Measurements from ENCODE around the gene UBL5.
A peak's percentile ranks its signal among the peaks of the same experiment; 100 is the strongest.

Gene UBL5

GRCh38 chr19:9856609-9857008 is 28.9 kb downstream of the UBL5 start:
- no peak for DNase-seq

- DNase-seq = no peak
Measured at GRCh38 chr19:9857076-9857721, 29.5 kb downstream of the UBL5 start.

GRCh38 chr19:9857920-9858746 is 30.4 kb downstream of the UBL5 start:
- peak in 1 of 2 donors; percentile 53 for DNase-seq

- no peak for DNase-seq
Measured at GRCh38 chr19:9858766-9859165, 31.0 kb downstream of the UBL5 start.

- no peak for DNase-seq
Measured at GRCh38 chr19:9860407-9860806, 32.7 kb downstream of the UBL5 start.

DNA sequence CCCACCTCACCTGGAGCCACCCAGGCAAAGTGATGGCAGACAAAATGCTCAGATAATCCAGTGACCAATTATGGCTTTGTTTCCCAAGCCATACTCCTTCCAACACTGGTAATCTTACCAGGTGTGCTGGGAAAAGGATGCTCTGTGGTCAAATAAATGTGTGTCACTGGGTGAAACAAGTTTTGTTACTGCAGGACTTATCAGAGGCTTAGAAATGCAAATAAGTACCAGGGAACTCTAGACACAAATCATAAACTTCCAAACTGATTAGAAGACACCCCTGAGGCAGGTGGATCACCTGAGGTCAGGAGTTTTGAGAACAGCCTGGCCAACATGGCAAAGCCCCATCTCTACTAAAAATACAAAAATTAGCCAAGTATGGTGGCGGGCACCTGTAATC is 33.8 kb downstream of the UBL5 start:
- no peak for DNase-seq

- peak in 1 of 2 donors; percentile 18 for DNase-seq
Measured at GRCh38 chr19:9862938-9863337, 35.2 kb downstream of the UBL5 start.

DNA sequence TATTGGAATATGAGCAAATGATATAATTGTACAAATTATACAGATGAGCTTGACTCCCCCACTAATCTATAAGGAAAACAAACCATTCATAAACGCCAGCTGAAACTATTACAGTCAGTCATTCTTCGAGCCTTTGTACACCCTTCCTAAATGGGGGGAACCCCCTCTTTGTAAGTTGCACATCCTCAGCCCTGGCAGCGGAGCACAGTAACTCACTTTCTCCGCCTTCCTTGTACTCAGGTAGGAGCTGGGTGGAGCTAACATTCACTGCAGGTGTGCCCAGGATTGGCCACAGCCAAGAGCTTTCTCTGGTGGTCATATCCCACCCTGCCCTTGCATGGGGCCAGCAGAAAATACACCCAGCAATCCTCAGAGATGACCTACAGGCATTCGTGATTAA is 36.0 kb downstream of the UBL5 start:
- DNase-seq = peak in 1 of 2 donors; percentile 14

GRCh38 chr19:9865732-9866501 is 38.2 kb downstream of the UBL5 start:
- DNase-seq = peak; percentile 62 to 65

- no peak for DNase-seq
Measured at GRCh38 chr19:9868983-9869617, 41.4 kb downstream of the UBL5 start.

DNA sequence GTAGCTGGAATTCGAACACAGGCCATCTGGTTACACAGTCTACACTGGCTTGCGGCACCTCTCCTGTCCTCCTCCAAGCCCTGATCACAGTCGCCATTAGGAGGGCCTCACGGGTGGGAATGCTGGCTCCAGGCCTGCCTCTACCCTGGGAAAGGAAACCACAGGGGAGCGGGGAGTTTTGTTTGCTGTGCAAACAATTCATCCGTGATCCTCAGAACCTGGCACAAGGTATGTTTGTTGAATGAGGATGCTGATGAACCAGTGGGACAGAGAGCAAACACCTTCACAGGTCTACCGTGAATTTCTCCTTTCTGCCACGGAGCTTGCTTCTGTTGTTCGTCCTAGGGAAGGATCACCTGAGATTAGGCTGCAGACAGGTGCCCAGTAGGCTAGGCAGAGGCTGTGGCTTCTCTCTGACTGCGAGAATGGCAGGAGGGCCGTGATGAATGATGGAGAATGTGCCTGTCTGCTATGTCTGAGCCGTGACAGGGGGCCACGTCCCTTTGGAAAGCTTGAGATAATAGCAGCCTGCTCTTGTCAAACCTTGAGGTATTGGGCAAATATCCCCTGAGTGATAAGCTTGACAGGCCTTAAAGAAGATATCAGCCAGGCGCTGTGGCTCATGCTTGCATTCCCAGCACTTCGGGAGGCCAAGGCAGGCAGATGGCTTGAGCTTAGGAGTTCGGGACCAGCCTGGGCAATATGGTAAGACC is 44.1 kb downstream of the UBL5 start:
- DNase-seq = no peak

DNA sequence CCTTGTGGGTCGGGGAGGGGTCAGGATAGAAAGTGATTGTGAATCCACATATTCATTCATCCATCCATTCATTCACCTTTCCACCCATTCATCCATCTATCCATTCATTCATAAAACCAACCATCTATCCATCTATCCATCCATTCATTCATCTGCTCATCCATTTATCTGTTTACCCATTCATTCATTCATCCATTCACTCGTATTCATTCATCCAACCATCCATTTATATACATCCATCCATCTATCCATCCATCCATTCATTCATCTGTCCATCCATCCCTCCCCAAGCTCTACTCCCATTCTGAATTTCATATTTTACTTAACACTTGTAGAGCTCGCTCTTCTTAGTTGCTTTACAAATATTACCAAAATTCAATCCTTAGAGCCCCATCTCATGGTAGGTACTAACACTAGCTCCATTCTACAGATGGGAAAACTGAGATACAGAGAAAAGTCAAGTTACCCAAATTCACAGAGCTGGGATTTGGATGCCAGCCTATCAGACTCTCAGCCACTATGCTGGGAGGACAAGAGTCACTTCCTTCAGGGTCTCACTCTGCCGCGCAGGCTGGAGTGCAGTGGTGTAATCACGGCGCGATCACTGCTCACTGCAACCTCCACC is 45.0 kb downstream of the UBL5 start:
- DNase-seq = no peak

DNA sequence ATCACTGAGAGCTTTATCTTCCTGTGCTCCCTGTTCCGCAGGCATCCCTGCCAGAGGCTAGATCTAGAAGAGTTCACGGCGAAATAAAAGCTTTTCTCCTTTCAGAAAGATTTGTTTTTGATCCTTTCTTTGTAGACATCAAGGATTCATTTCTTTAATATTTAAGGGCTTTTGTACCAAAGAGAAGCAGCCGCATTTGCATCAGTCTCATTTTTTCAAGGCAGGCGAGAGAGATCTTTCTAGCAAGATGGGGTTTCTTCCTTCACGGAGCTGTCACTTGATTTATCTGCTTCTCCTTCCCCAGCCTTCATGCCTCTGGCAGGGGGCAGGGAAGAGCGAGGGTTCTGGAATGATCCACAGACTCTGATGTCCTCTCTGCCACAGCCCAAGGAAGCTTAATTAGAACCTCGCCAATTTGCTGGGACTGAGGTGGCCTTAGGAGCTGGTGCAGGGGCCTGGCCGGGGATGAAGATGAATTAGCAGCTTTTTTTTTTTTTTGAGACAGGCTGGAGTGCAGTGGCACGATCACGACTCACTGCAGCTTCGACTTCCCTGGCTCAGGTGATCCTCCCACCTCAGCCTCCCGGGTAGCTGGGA is 47.4 kb downstream of the UBL5 start:
- no peak for DNase-seq

GRCh38 chr19:9875796-9876195 is 48.1 kb downstream of the UBL5 start:
- DNase-seq = no peak

DNA sequence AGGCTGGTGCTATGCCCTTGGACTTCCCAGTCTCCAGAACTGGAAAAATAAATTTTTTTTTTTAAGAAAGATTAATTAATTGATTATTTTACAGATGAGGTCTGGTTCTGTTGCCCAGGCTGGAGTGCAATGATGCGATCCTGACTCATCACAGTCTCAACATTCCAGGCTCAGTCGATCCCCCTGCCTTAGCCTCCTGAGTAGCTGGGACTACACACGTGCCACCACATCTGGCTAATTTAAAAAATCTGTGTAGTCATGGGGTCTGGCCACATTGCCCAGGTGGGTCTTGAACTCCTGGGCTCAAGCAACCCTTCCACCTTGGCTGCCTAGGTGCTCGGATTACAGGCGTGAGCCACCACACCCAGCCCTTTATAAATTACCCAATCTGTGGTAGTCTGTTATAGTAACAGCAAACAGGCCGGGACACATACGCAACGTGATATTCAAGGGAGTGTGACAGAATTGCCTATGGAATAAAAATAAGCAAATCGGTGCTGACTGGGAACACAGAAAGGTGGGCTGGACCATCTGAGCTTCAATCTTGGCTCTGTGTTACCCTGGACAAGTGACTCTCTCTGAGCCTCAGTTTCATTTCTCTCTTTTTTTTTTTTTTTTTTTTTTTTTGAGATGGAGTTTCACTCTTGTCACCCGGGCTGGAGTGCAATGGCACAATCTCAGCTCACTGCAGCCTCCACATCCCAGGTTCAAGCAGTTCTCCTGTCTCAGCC is 50.2 kb downstream of the UBL5 start:
- DNase-seq = no peak

DNA sequence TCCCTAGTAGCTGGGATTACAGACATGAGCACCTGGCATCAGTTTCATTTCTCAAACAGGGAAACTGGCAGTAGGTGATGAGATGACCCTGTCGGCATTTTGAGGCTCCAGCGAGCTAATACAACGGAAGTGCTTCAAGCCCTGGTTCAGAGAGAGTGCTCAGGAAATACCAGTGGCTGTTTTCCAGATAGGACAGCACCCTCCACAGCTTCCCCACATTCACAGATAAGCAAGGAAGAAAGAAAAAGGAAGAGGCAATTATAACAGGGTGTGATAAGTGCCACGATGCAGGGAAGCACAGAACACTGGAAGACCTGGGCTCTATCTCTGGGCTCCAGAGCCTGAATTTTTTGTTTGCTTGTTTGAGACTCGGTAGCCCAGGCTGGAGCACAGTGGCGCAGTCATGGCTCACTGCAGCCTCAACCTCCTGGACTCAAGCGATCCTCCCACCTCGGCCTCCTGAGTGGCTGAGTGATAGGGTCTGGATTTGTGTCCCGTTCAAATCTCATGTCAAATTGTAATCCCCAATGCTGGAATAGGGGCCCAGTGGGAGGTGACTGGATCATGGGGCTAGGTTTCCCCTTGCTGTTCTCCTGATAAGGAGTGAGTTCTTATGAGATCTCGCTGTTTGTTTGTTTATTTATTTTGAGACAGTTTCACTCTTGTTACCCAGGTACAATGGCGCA is 50.9 kb downstream of the UBL5 start:
- no peak for DNase-seq
